Testis (tissue), 2 donors: ENCODE measurements around the gene PPP2CA.

Experiments
- CTCF ChIP-seq, 3 experiments: fragments of 450-650 bp in 2 of 3; fragments of 200-600 bp in 1 of 3; sonication (generic) in 1 of 3; IDR thresholded peaks; one replicate each; pipeline ENCODE4 v1.5.1; 2016 to 2019; ENCODE audit warnings: antibody characterized with exemption in 3 of 3, mild to moderate bottlenecking in 2 of 3, moderate library complexity in 1 of 3
- POLR2A ChIP-seq: fragments of 450-650 bp; IDR thresholded peaks from one replicate; pipeline ENCODE4 v1.6.1; 2017; ENCODE audit warnings: antibody characterized with exemption, mild to moderate bottlenecking, moderate library complexity

GRCh38 chr5:134207696-134208095, 18.2 kb downstream of the PPP2CA start:
- TF ChIP-seq POLR2A (no peak), CTCF (IDR thresholded peaks at IDR 0.05) (no peak)
